GM12864 (cell line): ENCODE measurements around the gene WASF2.
"Not testable (repeated sequence)": the region's sequence is repeated elsewhere in the genome, so short reads cannot be mapped to it uniquely, and the experiment has no call there.

ENCODE experiments used
- DNase-seq: peaks from one replicate; pipeline ENCODE4 v3.0.0-alpha.2; 2011; ENCODE audit warnings: low read depth
- H3K4me3 ChIP-seq: 2 replicates; pipeline ENCODE4 v1.5.1; 2011; ENCODE audit warnings: mild to moderate bottlenecking, low read depth, low read length, control low read depth
- CTCF ChIP-seq: IDR thresholded peaks from 2 replicates; pipeline ENCODE4 v1.5.1; 2011; ENCODE audit warnings: low read depth, mild to moderate bottlenecking, moderate library complexity, low read length, control low read depth, inconsistent platforms; ENCODE audit errors: missing control alignments

WASF2 gene

GRCh38 chr1:27388337-27389005 is 101.5 kb downstream of the WASF2 start:
- no peak for DNase-seq
- peak; percentile 97 for TF ChIP-seq CTCF
- H3K4me3 ChIP-seq, result no peak overlapping the region

DNA sequence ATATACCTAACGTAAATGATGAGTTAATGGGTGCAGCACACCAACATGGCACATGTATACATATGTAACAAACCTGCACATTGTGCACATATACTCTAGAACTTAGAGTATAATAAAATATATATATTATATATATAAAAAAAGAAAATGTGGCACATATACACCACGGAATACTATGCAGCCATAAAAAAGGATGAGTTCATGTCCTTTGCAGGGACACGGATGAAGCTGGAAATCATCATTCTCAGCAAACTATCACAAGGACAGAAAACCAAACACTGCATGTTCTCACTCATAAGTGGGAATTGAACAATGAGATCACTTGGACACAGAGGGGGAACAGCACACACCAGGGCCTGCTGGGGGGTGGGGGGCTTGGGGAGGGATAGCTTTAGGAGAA is 105.2 kb downstream of the WASF2 start:
- DNase-seq, H3K4me3 ChIP-seq: not testable (repeated sequence)

DNA sequence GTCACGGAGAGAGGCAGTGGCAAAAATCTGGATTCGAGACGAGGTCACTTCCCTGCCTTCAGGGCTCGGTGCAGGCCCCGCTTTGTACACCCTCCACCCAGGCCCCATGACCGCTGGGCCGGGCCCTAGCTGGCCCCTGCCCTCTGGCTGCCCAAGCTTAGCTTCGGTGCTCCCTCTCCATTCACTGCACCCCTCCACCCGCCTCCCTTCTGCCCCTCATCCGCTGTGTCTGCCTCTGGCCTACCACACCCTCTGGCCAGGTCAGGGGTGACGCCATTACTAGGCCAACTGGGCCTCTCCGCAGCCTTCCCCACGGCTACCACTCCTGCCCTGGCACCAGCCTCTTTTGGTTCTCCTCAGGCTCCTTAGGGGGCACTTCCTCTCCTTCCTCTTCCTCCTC is 106.3 kb downstream of the WASF2 start:
- DNase-seq, result no peak

GRCh38 chr1:27383039-27383605 is 106.8 kb downstream of the WASF2 start, which contains the start of gene CD164L2:
Gene CD164L2 (minus strand): TSS chr1:27383333. CDS start chr1:27383239, 94 bp downstream.
- H3K4me3 ChIP-seq, result no peak within 1 kb of the TSS
- no peak for TF ChIP-seq CTCF
- no peak for DNase-seq

More for the DNA sequence above, 106.3 kb downstream of the WASF2 start:
- no peak overlapping the region for H3K4me3 ChIP-seq
- no peak for TF ChIP-seq CTCF

DNA sequence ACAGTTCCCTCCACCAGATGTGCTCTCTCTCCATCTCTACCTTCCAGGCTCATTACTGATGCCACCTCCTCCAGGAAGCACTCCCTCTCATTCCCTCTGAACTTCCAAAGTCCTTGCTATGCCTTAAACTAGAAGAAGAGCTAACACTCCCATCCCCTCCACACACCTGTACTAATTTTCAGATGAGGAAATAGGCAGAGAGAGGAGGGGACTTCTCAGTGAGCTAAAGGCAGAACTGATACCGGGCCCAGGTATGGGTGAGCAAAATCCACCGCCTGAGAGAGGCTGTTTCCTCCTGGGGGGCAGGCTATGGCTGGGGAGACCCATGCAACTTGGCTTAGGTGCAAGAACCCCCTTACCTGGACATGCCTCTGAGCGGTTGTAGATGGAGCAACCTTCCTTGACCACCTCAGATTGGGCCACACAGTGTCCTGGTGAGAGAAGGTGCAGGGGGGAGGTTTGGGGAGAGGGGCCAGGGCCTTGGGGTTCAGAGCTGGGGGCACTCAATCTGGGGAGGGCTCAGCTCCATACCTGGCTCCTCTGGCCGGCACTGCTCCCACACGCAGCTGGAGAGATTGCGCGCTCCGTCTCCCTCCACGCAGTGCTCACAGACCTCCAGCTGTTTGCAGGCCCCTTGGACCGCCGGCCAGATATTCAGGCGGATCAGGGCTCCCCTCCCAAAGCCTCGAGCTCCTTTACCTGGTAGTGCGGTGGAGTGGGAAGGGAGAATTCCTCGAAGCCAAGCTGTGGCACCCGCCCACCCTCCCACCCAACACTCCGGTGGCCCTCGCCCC is 107.8 kb downstream of the WASF2 start:
- DNase-seq, result no peak
- TF ChIP-seq CTCF, result no peak

GRCh38 chr1:27380766-27381733 is 108.9 kb downstream of the WASF2 start:
- no peak for DNase-seq
- no peak for TF ChIP-seq CTCF
- H3K4me3 ChIP-seq, result no peak overlapping the region

More for the DNA sequence above, 107.8 kb downstream of the WASF2 start:
- no peak overlapping the region for H3K4me3 ChIP-seq

DNA sequence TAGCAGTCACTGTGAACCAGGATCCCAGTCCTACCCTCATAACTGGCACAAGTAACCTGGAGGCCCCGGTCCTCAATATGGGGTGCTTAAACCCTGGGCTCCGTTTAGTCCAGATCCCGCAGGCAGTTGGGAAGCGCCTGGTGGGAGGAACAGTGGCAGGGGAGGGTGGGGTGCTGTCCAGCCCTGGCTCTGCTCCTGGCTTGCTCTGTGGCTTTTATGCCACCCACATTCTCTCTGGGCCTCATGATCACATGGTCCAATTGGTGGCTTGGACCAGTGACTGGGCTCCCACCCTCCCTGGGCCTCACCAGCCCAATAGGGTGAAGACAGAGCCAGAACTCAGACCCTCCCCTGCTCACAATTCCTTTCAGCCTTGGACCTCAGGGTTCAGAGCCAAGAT is 109.7 kb downstream of the WASF2 start:
- no peak for DNase-seq
- H3K4me3 ChIP-seq, result no peak overlapping the region
- TF ChIP-seq CTCF, result no peak
